ENCODE measurements around the gene ASTL.

GRCh38 chr2:96088340-96089335 is 49.7 kb downstream of the ASTL start:
- TF ChIP-seq ZNF274 (IDR thresholded peaks at IDR 0.05; ENCODE audit: low read depth, low read length) (no peak), SUZ12 (IDR thresholded peaks at IDR 0.05; ENCODE audit: extremely low read depth, insufficient read depth, insufficient read length) (no peak)

Measured in NT2/D1 (cell line).